Endothelial cell of hepatic sinusoid (primary cell): ENCODE measurements around the gene MOSPD3.
"Not testable (repeated sequence)": the region's sequence is repeated elsewhere in the genome, so short reads cannot be mapped to it uniquely, and the experiment has no call there.

Source experiments
- in situ Hi-C: cut with HindIII; loops from 2 replicates; pipeline ENCODE4 v1.10.0; 2017; ENCODE audit warnings: low sequenced_read_pairs

MOSPD3 gene, protein sequence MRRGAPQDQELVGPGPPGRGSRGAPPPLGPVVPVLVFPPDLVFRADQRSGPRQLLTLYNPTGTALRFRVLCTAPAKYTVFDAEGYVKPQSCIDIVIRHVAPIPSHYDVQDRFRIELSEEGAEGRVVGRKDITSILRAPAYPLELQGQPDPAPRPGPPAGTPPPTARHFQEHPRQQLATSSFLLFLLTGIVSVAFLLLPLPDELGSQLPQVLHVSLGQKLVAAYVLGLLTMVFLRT

GRCh38 chr7:100611983-100612729 lies at the start of gene MOSPD3:
Gene MOSPD3 (plus strand): TSS chr7:100612540. CDS start chr7:100612792, 252 bp downstream.
- in situ Hi-C loops, result no loop called here

GRCh38 chr7:100563100-100563564 lies 49.2 kb upstream of the MOSPD3 start:
- in situ Hi-C loops, result no loop called here

DNA sequence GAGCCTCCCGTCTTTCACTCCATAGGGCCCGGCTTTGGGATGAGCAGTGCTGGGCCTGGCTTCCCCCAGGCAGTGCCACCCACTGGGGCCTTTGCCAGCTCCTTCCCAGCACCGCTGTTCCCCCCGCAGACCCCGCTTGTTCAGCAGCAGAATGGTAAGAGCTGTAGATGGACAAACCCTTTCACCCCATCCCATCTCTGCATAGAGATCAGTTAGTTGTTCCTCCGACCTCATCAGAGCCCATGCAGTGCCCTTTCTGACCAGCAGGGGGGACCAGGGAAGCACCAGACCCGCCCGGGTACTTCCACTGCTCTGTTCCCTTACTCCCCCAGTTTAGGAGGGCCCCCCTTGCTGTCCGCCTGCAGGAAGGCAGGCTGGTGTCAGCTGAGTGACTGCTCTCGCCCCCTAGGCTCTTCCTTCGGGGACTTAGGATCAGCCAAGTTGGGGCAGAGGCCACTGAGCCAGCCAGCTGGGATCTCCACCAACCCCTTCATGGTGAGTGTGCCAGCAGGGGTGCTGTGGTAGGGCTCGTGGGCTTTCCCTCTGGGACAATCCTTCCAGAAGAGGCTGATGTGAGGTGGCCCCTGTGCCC lies 48.4 kb upstream of the MOSPD3 start:
- in situ Hi-C loops, result no loop called here

DNA sequence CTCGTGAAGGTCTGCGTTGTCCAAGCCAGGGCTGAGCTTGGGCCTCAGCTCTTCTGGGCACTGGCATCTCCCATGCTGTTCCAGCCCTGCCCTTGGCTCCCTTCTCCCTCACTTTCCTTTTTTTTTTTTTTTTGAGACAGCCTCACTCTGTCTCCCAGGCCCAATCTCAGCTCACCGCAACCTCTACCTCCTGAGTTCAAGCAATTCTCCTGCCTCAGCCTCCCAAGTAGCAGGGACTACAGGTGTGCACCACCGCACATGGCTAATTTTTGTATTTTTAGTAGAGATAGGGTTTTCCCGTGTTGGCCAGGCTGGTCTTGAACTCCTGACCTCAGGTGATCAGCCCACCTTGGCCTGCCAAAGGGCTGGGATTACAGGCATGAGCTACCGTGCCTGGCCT lies 47.9 kb upstream of the MOSPD3 start:
- in situ Hi-C loops, result not testable (repeated sequence)

DNA sequence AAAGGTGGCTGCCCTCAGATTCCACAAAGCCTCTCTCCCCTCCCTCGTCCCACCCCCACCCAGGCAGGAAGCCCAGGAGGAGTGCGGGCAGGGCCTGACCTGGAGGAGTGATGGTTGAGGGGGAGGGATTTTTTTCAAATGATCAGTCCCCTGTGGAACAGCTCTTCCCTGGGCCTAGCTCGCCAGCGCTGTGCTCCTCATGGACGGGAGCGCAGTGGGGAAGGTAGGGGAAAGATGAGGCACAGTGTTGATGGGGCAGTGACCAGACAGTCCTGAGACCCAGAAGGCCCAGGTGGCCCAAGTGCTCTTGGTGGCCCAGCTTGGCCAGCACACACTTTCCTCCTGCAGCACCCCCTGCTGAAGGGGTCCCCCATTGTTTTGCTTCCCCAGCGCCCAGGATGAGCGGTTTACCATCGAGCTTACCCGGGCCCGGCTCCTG lies 47.2 kb upstream of the MOSPD3 start:
- in situ Hi-C loops, result no loop called here

DNA sequence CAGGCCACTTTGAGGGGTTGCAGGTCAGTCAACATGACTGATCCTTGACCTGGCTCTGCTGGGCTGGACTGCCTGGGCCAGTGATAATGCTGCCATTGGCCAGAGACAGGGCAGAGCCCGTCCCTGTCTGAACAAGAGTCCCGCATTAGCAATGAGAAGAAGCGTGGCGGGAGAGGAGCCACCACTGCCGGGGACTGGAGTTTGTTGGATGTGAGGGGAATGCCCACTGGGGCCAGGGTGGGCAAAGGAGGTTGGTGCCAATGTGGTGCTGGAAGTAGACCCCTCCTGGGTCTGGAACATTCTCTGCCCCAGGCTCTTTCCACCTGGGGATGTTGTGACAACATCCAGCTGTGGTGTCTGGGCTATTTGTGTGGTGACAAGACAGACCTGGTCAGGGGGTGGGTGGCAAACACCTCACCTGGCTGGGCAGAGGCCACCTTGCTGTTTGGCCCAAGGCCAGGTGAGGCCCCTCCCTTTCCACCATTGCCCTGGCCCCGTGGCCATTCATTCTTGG lies 46.3 kb upstream of the MOSPD3 start:
- in situ Hi-C loops, result no loop called here

DNA sequence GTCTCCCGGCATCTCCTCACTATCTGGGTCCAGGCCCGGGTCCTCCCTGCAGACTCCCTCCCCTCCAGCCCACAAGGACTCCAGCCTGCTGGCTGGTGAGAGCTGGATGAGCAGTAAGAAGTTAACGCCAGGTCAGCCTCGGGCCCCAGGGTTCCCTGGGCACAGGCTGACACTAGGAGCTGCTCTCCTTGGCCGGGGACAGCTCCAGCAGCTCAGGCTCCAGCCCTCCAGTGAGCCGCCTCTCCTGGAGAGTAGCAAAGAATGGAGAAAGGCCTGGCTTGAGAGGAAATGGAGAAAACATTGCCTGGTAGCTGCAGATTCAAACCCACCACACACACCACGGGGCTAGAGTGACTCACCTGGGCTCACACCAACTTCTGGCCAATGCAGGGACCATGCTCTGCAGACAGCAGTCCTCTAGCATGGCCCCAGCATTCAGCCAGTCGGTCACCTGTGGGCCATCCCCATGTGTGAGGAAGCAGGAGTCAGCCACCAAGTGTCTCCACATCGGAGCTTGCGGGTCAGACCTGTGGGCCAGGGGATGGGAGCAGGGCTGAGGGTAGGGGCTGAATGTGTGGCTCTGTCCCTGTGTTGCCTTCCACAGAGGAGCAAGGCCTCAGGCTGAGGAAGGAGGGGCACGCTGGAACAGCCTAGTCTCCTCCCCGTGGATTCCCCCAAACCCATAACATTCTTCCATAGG lies 45.2 kb upstream of the MOSPD3 start:
- in situ Hi-C loops, result no loop called here

DNA sequence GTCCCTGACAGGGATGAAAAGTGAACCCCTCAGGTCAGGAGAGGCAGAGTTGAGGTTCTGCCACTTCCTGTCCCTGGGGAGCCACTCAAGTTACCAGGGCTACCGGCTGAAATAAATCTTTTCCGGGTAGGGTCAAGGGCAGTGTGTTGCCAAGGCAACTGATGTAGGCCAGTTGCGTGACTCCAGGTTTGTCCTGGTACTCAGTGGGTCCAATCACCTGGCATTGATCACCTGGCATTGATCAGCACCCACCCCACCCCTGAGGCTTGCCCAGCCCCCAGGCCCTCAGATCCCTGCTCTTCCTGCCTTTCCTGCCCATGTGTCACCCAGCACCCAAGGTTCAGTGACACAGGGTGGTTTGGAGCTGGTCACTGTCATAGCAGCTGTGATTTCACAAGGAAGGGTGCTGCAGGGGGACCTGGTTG lies 44.6 kb upstream of the MOSPD3 start:
- in situ Hi-C loops, result no loop called here

GRCh38 chr7:100568176-100568895 lies 44.0 kb upstream of the MOSPD3 start:
- in situ Hi-C loops, result no loop called here

DNA sequence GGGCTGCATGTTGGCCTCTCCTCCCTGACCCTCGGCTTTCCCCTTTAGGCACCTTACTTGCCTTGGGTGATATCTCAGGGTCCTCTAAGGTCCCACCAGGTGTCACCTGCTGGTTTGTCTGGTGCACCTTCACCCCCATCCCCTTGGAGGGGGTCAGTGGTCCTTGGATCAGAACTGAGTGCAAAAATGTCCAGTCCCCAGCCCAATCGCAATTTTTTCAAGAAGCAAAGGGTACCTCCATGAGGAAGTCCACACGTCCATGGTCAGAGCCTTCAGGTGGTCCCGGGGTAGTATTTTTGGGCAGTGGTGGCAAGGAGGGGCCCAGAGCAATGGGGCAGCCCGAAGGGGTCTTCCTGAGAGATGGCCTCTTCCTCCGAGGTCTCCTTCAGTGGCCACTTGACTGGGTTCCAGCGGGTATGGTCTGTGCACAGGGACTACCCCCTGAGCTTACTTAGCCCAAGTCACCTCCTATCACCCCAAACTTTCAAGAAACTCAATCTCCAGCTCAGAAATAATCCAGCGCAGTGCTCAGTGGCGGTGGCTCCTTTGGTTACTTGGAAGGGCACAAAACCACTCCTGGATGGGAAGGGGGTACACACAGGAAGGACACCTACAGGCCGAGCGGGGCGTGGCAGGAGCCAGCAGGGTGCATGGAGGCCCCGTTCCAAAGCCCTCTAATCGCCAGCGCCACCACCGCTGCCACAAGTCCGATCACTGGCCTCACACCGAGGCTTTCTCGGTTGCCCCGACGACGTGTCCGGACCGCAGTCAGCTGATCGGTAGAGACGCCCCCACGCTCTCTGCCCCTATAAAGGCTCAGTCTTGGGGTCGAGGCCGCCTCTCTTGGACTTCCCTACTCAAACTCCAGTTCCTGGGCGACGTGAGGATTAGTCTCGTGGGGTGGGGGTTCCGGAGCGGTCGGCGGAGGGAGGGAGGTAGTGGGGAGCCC lies 43.2 kb upstream of the MOSPD3 start:
- in situ Hi-C loops, result no loop called here

- in situ Hi-C loops, result no loop called here
Measured at GRCh38 chr7:100570954-100571828, 41.1 kb upstream of the MOSPD3 start.

- in situ Hi-C loops, result no loop called here
Measured at GRCh38 chr7:100571829-100572116, 40.6 kb upstream of the MOSPD3 start.

DNA sequence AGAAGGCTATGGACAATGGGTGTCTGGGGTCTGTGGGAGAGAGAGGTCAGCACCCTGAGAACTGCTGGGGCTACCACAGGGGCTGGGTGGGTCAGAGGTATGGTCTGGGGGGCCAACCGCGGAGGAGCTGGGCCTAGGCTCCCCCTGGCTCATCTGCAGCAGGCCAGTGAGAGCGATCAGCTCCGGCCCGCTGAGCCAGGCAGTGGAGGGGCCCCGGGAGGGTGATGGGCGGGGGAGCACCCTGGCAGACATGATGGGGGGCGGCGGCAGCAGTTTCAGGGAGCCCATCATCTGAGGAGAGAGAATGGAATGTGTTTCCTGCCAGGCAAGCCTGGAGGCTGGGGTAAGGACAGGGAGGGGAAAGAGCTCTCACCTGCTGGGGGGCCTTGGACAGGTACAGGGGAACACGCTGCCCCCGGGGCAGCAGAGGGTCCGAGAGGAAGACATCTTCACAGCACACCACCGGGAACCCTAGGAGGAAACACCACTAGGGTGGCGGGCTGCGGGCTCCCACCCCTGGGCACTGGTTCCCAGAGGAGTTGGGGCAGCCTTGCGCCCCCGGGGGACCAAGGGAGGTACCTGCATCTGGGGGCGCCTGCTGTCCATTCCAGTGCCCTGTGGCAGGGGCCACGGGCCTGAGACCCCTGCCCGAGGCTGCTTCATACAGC lies 39.9 kb upstream of the MOSPD3 start:
- in situ Hi-C loops, result no loop called here

- in situ Hi-C loops, result no loop called here
Measured at GRCh38 chr7:100572949-100573675, 39.2 kb upstream of the MOSPD3 start.

GRCh38 chr7:100573691-100574361 lies 38.5 kb upstream of the MOSPD3 start, which contains the start of gene SAP25:
Gene SAP25 (minus strand): TSS chr7:100573900. CDS start chr7:100573742, 158 bp downstream.
- in situ Hi-C loops, result no loop called here

GRCh38 chr7:100574362-100575205 lies 37.8 kb upstream of the MOSPD3 start:
- in situ Hi-C loops, result no loop called here
